PFSK-1 (cell line): Measurements from ENCODE around the gene VIT.

ENCODE experiments used
- POLR2AphosphoS5 ChIP-seq: IDR thresholded peaks from 2 replicates; pipeline ENCODE4 v1.6.1; 2012; ENCODE audit warnings: low read depth, mild to moderate bottlenecking, control low read depth, low read length, moderate library complexity
- SIN3A ChIP-seq: IDR thresholded peaks from 2 replicates; pipeline ENCODE4 v1.6.1; 2012; ENCODE audit warnings: mild to moderate bottlenecking, low read length, moderate library complexity, borderline replicate concordance; ENCODE audit not compliant: insufficient read depth
- TAF1 ChIP-seq: IDR thresholded peaks from 2 replicates; pipeline ENCODE4 v1.6.1; 2012; ENCODE audit warnings: low read length, control low read depth, borderline replicate concordance; ENCODE audit not compliant: insufficient read depth
- TF ChIP-seq, protein P1 (sequence below), 2 experiments: IDR thresholded peaks; 2 replicates each; pipeline versions ENCODE4 v1.6.1 to v1.8.0; 2011 to 2012; ENCODE audit warnings: low read depth in 2 of 2, low read length in 2 of 2, control low read depth in 1 of 2, inconsistent platforms in 1 of 2, mild to moderate bottlenecking in 1 of 2, moderate library complexity in 1 of 2; ENCODE audit not compliant: insufficient read depth in 1 of 2

DNA sequence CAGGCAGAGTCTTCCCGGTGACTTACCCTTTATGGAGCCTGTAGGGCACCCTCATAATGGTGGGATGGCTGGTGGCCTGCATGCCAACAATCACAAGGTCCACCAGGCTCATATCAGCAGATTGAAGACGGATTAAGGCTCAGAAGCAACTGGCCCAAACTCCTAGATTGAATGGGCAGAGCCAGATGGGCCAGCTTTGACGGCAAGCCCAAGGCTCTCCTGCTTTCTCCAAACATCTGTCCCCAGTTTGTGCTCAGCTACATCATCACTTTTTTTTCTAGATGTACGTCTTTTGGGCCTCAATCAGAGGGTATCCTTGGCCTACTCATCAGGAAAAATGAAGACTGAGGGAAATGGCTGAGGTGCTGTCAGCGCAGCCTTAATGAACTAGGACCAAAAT, 114.6 kb downstream of the VIT start:
- TF ChIP-seq TAF1 = no peak
- TF ChIP-seq, protein P1, sequence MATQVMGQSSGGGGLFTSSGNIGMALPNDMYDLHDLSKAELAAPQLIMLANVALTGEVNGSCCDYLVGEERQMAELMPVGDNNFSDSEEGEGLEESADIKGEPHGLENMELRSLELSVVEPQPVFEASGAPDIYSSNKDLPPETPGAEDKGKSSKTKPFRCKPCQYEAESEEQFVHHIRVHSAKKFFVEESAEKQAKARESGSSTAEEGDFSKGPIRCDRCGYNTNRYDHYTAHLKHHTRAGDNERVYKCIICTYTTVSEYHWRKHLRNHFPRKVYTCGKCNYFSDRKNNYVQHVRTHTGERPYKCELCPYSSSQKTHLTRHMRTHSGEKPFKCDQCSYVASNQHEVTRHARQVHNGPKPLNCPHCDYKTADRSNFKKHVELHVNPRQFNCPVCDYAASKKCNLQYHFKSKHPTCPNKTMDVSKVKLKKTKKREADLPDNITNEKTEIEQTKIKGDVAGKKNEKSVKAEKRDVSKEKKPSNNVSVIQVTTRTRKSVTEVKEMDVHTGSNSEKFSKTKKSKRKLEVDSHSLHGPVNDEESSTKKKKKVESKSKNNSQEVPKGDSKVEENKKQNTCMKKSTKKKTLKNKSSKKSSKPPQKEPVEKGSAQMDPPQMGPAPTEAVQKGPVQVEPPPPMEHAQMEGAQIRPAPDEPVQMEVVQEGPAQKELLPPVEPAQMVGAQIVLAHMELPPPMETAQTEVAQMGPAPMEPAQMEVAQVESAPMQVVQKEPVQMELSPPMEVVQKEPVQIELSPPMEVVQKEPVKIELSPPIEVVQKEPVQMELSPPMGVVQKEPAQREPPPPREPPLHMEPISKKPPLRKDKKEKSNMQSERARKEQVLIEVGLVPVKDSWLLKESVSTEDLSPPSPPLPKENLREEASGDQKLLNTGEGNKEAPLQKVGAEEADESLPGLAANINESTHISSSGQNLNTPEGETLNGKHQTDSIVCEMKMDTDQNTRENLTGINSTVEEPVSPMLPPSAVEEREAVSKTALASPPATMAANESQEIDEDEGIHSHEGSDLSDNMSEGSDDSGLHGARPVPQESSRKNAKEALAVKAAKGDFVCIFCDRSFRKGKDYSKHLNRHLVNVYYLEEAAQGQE (IDR thresholded peaks at IDR 0.05; ENCODE audit: insufficient read depth in 1 of 2, low read depth in 2 of 2, low read length in 2 of 2) = no peak
- TF ChIP-seq POLR2AphosphoS5 = no peak
- TF ChIP-seq SIN3A = no peak
